Right atrium auricular region (tissue), 2 donors: ENCODE measurements around the gene C10orf53. TPM values are rescaled to one million over a fixed set of nuclear protein-coding genes. Genes with fewer than 3 reads are reported as not detected.

ENCODE experiments used
- DNase-seq: peaks from one replicate; pipeline ENCODE4 v3.0.0-alpha.2; 2019; ENCODE audit warnings: low spot score
- H3K27ac ChIP-seq, 2 donors: fragments of 200-600 bp; sonication (generic); 1 replicate in 1 of 2; 2 replicates in 1 of 2; pipeline ENCODE4 v1.5.1; 2016 to 2019
- H3K27me3 ChIP-seq, 2 donors: fragments of 200-600 bp; sonication (generic); one replicate each; pipeline versions ENCODE4 v1.5.1 to v1.6.0; 2017 to 2019
- H3K36me3 ChIP-seq: fragments of 200-600 bp; sonication (generic); one replicate; pipeline ENCODE4 v1.5.1; 2016
- H3K4me1 ChIP-seq, 2 donors: fragments of 200-600 bp; sonication (generic); one replicate each; pipeline versions ENCODE4 v1.5.1 to v1.6.0; 2017 to 2019
- H3K4me3 ChIP-seq, 2 donors: fragments of 200-600 bp; sonication (generic); 1 replicate in 1 of 2; 2 replicates in 1 of 2; pipeline ENCODE4 v1.5.1; 2017 to 2019; ENCODE audit warnings: mild to moderate bottlenecking in 1 of 2, moderate library complexity in 1 of 2
- H3K9me3 ChIP-seq, 2 donors: fragments of 200-600 bp; sonication (generic); one replicate each; pipeline ENCODE4 v1.5.1; 2019
- total RNA-seq, 2 donors: library from RNA; depleted of rRNA; stranded (reverse); fragments of >200 nt; gene quantifications; one replicate each; pipeline ENCODE4 v1.1.0, GENCODE V29; 2016
- TF ChIP-seq, protein P1 (sequence below), 2 donors: fragments of 200-600 bp; sonication (generic); IDR thresholded peaks; one replicate each; pipeline ENCODE4 v1.5.1; 2019; ENCODE audit warnings: antibody characterized with exemption in 2 of 2

The C10orf53 gene
- total RNA-seq, 2 donors from 2014 or later: not detected

GRCh38 chr10:49746626-49747302, 67.3 kb downstream of the C10orf53 start:
- Histone ChIP-seq H3K9me3 (no peaks in the 10 kb centered on the region), H3K27me3 (no peaks in the 10 kb centered on the region)
- peak; percentile 44 for DNase-seq

More at GRCh38 chr10:49746626-49747302, 67.3 kb downstream of the C10orf53 start:
- Histone ChIP-seq H3K36me3 (no peaks in the 10 kb centered on the region), H3K4me3 (no peak overlapping the region), H3K4me1 (no peaks in the 10 kb centered on the region), H3K27ac (no peak overlapping the region)
- TF ChIP-seq, protein P1, sequence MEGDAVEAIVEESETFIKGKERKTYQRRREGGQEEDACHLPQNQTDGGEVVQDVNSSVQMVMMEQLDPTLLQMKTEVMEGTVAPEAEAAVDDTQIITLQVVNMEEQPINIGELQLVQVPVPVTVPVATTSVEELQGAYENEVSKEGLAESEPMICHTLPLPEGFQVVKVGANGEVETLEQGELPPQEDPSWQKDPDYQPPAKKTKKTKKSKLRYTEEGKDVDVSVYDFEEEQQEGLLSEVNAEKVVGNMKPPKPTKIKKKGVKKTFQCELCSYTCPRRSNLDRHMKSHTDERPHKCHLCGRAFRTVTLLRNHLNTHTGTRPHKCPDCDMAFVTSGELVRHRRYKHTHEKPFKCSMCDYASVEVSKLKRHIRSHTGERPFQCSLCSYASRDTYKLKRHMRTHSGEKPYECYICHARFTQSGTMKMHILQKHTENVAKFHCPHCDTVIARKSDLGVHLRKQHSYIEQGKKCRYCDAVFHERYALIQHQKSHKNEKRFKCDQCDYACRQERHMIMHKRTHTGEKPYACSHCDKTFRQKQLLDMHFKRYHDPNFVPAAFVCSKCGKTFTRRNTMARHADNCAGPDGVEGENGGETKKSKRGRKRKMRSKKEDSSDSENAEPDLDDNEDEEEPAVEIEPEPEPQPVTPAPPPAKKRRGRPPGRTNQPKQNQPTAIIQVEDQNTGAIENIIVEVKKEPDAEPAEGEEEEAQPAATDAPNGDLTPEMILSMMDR (IDR thresholded peaks at IDR 0.05): no peak

Other genes starting within 250 kb of the C10orf53 start
- gene ERCC6, start 140.5 kb upstream of the C10orf53 start, total RNA-seq: 10 to 100 TPM; 11.5 to 12.0 TPM
- gene SLC18A3, start 69.3 kb upstream of the C10orf53 start, total RNA-seq: not detected
- not detected for gene CHAT, start 65.6 kb upstream of the C10orf53 start, total RNA-seq
- 1 to 10 TPM; 5.2 to 6.4 TPM for gene OGDHL, start 82.7 kb downstream of the C10orf53 start, total RNA-seq